Testis (tissue), 2 donors: Measurements from ENCODE around the gene PIGB.

Experiments used
- POLR2A ChIP-seq: fragments of 450-650 bp; IDR thresholded peaks from one replicate; pipeline ENCODE4 v1.6.1; 2017; ENCODE audit warnings: antibody characterized with exemption, mild to moderate bottlenecking, moderate library complexity
- TF ChIP-seq, protein P1 (sequence below), 3 experiments: fragments of 450-650 bp in 2 of 3; fragments of 200-600 bp in 1 of 3; sonication (generic) in 1 of 3; IDR thresholded peaks; one replicate each; pipeline ENCODE4 v1.5.1; 2016 to 2019; ENCODE audit warnings: antibody characterized with exemption in 3 of 3, mild to moderate bottlenecking in 2 of 3, moderate library complexity in 1 of 3

DNA sequence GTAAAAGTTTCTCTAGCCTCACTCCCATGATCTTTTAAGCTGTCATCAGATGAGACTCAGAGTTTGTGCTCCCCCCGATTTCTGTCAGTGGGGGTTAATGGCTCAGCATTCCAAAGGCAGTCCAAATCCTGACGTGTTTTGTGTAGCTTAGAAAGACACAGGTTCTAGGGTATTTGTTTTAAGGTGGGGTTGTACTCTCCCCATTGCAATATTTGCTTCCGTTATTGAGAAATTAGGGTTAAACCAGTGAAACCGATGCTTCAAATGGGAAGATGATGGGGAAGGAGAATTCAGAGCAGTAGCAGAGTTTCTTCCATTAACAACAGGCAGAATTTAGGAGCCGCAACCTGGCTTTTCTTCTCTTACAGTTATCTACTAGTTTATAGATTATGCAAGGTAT lies 3.4 kb downstream of the PIGB start:
- TF ChIP-seq, protein P1, sequence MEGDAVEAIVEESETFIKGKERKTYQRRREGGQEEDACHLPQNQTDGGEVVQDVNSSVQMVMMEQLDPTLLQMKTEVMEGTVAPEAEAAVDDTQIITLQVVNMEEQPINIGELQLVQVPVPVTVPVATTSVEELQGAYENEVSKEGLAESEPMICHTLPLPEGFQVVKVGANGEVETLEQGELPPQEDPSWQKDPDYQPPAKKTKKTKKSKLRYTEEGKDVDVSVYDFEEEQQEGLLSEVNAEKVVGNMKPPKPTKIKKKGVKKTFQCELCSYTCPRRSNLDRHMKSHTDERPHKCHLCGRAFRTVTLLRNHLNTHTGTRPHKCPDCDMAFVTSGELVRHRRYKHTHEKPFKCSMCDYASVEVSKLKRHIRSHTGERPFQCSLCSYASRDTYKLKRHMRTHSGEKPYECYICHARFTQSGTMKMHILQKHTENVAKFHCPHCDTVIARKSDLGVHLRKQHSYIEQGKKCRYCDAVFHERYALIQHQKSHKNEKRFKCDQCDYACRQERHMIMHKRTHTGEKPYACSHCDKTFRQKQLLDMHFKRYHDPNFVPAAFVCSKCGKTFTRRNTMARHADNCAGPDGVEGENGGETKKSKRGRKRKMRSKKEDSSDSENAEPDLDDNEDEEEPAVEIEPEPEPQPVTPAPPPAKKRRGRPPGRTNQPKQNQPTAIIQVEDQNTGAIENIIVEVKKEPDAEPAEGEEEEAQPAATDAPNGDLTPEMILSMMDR (IDR thresholded peaks at IDR 0.05), result no peak
- no peak for TF ChIP-seq POLR2A
